ENCODE data around the gene RTP3. TPM values are rescaled to one million over a fixed set of nuclear protein-coding genes. Genes with fewer than 3 reads are reported as not detected.

Gene RTP3
- total and polyA plus RNA-seq, 2 experiments from 2014 or later: 0.16 TPM; not detected in 1

DNA sequence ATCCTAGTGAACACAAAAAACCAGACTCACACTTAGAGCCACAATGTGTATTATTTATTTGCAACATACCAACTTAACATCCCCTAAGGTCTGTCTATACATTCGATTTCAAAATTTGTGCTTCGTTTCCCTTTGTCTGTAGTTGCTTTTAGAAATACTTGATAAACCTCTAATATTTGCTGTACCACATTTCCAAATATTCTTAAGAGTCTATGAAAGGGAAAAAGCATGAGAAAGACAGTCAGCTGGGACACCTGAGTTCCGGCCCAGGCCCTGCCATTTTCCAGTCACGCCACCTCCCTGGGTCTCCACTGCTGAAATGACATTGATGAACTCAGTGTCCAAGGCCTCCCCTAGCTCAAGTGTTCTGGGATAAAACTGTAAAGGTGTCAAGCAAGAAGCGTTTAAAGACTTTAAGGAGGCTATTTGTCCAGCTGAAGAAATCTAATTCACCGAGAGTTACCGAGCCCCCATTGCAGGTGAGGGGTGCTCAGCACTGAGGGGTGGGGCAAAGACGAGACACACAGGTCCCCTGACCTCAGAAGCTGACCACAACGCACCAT is 41.7 kb downstream of the RTP3 start:
- Mint-ChIP-seq H3K27ac (no peak overlapping the region), H3K4me1 (peaks cover 23% of the 10 kb centered on the region), H3K9me3 (no peaks in the 10 kb centered on the region), H3K27me3 (ENCODE audit: insufficient read depth, low read depth, poor library complexity) (peaks cover 9% of the 10 kb centered on the region), H3K36me3 (ENCODE audit: low read depth) (peaks cover 10% of the 10 kb centered on the region), H3K4me3 (no peak overlapping the region)
- Histone ChIP-seq H3K36me3 (ENCODE audit: insufficient read depth) (0 out of 2 replicates have a peak, but pooled peaks cover 3% of the 10 kb centered on the region), H3K27me3 (ENCODE audit: insufficient read depth) (no peaks in the 10 kb centered on the region), H3F3A (replicated peaks; ENCODE audit: low read depth) (no peaks in the 10 kb centered on the region), H2AFZ (no peak overlapping the region), H3K4me1 (ENCODE audit: insufficient read depth) (peaks cover 14% of the 10 kb centered on the region), H3K27ac (ENCODE audit: low read depth) (no peak overlapping the region), H3K79me2 (replicated peaks; ENCODE audit: insufficient read depth) (no peaks in the 10 kb centered on the region), H3K4me3 (no peak overlapping the region), H3K4me2 (no peak overlapping the region), H4K20me1 (replicated peaks; ENCODE audit: insufficient read depth) (no peaks in the 10 kb centered on the region), H3K9me2 (ENCODE audit: insufficient read depth) (0 out of 2 replicates have a peak, but pooled peaks cover 2% of the 10 kb centered on the region)
- no peak for ATAC-seq
- DNase-seq (ENCODE audit: low spot score): no peak
- TF ChIP-seq STAT1 (IDR thresholded peaks at IDR 0.05; ENCODE audit: unreplicated experiment) (no peak), EZH2phosphoT487 (IDR thresholded peaks at IDR 0.05; ENCODE audit: unreplicated experiment) (no peak), EZH2 (IDR thresholded peaks at IDR 0.05; ENCODE audit: low read depth, unreplicated experiment) (no peak), NANOG (IDR thresholded peaks at IDR 0.05; ENCODE audit: borderline replicate concordance) (no peak), ZNF331 (CRISPR knock-in tag; IDR thresholded peaks at IDR 0.05; ENCODE audit: low read depth) (no peak), CREB1 (CRISPR knock-in tag; IDR thresholded peaks at IDR 0.05; ENCODE audit: low read depth) (no peak), JUNB (IDR thresholded peaks at IDR 0.05; ENCODE audit: unreplicated experiment) (no peak), ZNF114 (CRISPR knock-in tag; IDR thresholded peaks at IDR 0.05) (no peak), POLR2AphosphoS5 (IDR thresholded peaks at IDR 0.05; ENCODE audit: low read depth) (no peak)
- TF ChIP-seq, protein P1, sequence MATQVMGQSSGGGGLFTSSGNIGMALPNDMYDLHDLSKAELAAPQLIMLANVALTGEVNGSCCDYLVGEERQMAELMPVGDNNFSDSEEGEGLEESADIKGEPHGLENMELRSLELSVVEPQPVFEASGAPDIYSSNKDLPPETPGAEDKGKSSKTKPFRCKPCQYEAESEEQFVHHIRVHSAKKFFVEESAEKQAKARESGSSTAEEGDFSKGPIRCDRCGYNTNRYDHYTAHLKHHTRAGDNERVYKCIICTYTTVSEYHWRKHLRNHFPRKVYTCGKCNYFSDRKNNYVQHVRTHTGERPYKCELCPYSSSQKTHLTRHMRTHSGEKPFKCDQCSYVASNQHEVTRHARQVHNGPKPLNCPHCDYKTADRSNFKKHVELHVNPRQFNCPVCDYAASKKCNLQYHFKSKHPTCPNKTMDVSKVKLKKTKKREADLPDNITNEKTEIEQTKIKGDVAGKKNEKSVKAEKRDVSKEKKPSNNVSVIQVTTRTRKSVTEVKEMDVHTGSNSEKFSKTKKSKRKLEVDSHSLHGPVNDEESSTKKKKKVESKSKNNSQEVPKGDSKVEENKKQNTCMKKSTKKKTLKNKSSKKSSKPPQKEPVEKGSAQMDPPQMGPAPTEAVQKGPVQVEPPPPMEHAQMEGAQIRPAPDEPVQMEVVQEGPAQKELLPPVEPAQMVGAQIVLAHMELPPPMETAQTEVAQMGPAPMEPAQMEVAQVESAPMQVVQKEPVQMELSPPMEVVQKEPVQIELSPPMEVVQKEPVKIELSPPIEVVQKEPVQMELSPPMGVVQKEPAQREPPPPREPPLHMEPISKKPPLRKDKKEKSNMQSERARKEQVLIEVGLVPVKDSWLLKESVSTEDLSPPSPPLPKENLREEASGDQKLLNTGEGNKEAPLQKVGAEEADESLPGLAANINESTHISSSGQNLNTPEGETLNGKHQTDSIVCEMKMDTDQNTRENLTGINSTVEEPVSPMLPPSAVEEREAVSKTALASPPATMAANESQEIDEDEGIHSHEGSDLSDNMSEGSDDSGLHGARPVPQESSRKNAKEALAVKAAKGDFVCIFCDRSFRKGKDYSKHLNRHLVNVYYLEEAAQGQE (IDR thresholded peaks at IDR 0.05; ENCODE audit: unreplicated experiment): no peak
- TF ChIP-seq, protein P2, sequence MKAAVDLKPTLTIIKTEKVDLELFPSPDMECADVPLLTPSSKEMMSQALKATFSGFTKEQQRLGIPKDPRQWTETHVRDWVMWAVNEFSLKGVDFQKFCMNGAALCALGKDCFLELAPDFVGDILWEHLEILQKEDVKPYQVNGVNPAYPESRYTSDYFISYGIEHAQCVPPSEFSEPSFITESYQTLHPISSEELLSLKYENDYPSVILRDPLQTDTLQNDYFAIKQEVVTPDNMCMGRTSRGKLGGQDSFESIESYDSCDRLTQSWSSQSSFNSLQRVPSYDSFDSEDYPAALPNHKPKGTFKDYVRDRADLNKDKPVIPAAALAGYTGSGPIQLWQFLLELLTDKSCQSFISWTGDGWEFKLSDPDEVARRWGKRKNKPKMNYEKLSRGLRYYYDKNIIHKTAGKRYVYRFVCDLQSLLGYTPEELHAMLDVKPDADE (IDR thresholded peaks at IDR 0.05): no peak
- TF ChIP-seq, protein P3, sequence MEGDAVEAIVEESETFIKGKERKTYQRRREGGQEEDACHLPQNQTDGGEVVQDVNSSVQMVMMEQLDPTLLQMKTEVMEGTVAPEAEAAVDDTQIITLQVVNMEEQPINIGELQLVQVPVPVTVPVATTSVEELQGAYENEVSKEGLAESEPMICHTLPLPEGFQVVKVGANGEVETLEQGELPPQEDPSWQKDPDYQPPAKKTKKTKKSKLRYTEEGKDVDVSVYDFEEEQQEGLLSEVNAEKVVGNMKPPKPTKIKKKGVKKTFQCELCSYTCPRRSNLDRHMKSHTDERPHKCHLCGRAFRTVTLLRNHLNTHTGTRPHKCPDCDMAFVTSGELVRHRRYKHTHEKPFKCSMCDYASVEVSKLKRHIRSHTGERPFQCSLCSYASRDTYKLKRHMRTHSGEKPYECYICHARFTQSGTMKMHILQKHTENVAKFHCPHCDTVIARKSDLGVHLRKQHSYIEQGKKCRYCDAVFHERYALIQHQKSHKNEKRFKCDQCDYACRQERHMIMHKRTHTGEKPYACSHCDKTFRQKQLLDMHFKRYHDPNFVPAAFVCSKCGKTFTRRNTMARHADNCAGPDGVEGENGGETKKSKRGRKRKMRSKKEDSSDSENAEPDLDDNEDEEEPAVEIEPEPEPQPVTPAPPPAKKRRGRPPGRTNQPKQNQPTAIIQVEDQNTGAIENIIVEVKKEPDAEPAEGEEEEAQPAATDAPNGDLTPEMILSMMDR (conservative IDR thresholded peaks at IDR 0.05; ENCODE audit: low read depth in 2 of 2): no peak
- TF ChIP-seq, protein P4, sequence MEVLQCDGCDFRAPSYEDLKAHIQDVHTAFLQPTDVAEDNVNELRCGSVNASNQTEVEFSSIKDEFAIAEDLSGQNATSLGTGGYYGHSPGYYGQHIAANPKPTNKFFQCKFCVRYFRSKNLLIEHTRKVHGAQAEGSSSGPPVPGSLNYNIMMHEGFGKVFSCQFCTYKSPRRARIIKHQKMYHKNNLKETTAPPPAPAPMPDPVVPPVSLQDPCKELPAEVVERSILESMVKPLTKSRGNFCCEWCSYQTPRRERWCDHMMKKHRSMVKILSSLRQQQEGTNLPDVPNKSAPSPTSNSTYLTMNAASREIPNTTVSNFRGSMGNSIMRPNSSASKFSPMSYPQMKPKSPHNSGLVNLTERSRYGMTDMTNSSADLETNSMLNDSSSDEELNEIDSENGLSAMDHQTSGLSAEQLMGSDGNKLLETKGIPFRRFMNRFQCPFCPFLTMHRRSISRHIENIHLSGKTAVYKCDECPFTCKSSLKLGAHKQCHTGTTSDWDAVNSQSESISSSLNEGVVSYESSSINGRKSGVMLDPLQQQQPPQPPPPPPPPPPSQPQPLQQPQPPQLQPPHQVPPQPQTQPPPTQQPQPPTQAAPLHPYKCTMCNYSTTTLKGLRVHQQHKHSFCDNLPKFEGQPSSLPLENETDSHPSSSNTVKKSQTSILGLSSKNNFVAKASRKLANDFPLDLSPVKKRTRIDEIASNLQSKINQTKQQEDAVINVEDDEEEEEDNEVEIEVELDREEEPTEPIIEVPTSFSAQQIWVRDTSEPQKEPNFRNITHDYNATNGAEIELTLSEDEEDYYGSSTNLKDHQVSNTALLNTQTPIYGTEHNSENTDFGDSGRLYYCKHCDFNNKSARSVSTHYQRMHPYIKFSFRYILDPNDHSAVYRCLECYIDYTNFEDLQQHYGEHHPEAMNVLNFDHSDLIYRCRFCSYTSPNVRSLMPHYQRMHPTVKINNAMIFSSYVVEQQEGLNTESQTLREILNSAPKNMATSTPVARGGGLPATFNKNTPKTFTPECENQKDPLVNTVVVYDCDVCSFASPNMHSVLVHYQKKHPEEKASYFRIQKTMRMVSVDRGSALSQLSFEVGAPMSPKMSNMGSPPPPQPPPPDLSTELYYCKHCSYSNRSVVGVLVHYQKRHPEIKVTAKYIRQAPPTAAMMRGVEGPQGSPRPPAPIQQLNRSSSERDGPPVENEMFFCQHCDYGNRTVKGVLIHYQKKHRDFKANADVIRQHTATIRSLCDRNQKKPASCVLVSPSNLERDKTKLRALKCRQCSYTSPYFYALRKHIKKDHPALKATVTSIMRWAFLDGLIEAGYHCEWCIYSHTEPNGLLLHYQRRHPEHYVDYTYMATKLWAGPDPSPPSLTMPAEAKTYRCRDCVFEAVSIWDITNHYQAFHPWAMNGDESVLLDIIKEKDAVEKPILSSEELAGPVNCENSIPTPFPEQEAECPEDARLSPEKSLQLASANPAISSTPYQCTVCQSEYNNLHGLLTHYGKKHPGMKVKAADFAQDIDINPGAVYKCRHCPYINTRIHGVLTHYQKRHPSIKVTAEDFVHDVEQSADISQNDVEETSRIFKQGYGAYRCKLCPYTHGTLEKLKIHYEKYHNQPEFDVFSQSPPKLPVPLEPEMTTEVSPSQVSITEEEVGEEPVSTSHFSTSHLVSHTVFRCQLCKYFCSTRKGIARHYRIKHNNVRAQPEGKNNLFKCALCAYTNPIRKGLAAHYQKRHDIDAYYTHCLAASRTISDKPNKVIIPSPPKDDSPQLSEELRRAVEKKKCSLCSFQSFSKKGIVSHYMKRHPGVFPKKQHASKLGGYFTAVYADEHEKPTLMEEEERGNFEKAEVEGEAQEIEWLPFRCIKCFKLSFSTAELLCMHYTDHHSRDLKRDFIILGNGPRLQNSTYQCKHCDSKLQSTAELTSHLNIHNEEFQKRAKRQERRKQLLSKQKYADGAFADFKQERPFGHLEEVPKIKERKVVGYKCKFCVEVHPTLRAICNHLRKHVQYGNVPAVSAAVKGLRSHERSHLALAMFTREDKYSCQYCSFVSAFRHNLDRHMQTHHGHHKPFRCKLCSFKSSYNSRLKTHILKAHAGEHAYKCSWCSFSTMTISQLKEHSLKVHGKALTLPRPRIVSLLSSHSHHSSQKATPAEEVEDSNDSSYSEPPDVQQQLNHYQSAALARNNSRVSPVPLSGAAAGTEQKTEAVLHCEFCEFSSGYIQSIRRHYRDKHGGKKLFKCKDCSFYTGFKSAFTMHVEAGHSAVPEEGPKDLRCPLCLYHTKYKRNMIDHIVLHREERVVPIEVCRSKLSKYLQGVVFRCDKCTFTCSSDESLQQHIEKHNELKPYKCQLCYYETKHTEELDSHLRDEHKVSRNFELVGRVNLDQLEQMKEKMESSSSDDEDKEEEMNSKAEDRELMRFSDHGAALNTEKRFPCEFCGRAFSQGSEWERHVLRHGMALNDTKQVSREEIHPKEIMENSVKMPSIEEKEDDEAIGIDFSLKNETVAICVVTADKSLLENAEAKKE (CRISPR knock-in tag; IDR thresholded peaks at IDR 0.05): no peak

Data from GM23338 (cell line).